Breast epithelium (tissue), 3 donors: ENCODE results near the gene DPH7.

Experiments
- CTCF ChIP-seq, 3 donors: fragments of 450-650 bp; IDR thresholded peaks; one replicate each; pipeline ENCODE4 v1.5.1; 2016 to 2017; ENCODE audit warnings: antibody characterized with exemption in 3 of 3, mild to moderate bottlenecking in 3 of 3, moderate library complexity in 3 of 3
- POLR2A ChIP-seq: fragments of 450-650 bp; IDR thresholded peaks from one replicate; pipeline ENCODE4 v1.6.1; 2016; ENCODE audit warnings: antibody characterized with exemption, mild to moderate bottlenecking, moderate library complexity
- POLR2AphosphoS5 ChIP-seq, 3 donors: sonication (generic); formaldehyde crosslinking; IDR thresholded peaks; one replicate each; pipeline ENCODE4 v1.6.1; 2017; ENCODE audit warnings: antibody characterized with exemption in 3 of 3

GRCh38 chr9:137520614-137521404 lies 57.9 kb downstream of the DPH7 start:
- TF ChIP-seq CTCF (IDR thresholded peaks at IDR 0.05) (no peak), POLR2A (no peak), POLR2AphosphoS5 (IDR thresholded peaks at IDR 0.05) (no peak)
